GM23338 (cell line): ENCODE results near the gene CXCL16. TPM values are rescaled to one million over a fixed set of nuclear protein-coding genes. Genes with fewer than 3 reads are reported as not detected.

Source experiments
- ATAC-seq: fragments of 200-7000 bp; cut with Tn5 transposase; 3 replicates; pipeline ENCODE4 v1.9.1; 2020
- DNase-seq: peaks from one replicate; pipeline ENCODE4 v3.0.0-alpha.2; 2015; ENCODE audit warnings: low spot score
- H2AFZ ChIP-seq: fragments of 200-600 bp; sonication (generic); 2 replicates; pipeline ENCODE4 v1.8.0; 2016; ENCODE audit warnings: antibody characterized with exemption, mild to moderate bottlenecking, moderate library complexity
- H3F3A ChIP-seq: fragments of 200-600 bp; sonication (generic); replicated peaks from 2 replicates; pipeline ENCODE4 v1.8.0; 2017; ENCODE audit warnings: antibody characterized with exemption, mixed run types, low read depth
- H3K27ac ChIP-seq: fragments of 200-600 bp; sonication (generic); 2 replicates; pipeline ENCODE4 v1.6.1; 2016; ENCODE audit warnings: low read depth
- H3K27me3 ChIP-seq: fragments of 200-600 bp; sonication (generic); 2 replicates; pipeline ENCODE4 v1.8.0; 2016; ENCODE audit warnings: mild to moderate bottlenecking, mixed run types, moderate library complexity; ENCODE audit not compliant: insufficient read depth
- H3K36me3 ChIP-seq: fragments of 200-600 bp; sonication (generic); 2 replicates; pipeline ENCODE4 v1.8.0; 2016; ENCODE audit warnings: mild to moderate bottlenecking; ENCODE audit not compliant: insufficient read depth
- H3K4me1 ChIP-seq: fragments of 200-600 bp; sonication (generic); 2 replicates; pipeline ENCODE4 v1.8.0; 2016; ENCODE audit warnings: mild to moderate bottlenecking, moderate library complexity; ENCODE audit not compliant: insufficient read depth
- H3K4me2 ChIP-seq: fragments of 200-600 bp; sonication (generic); 2 replicates; pipeline ENCODE4 v1.7.1; 2017; ENCODE audit warnings: mixed run types
- H3K4me3 ChIP-seq: fragments of 200-600 bp; sonication (generic); 2 replicates; pipeline ENCODE4 v1.6.1; 2016; ENCODE audit warnings: mixed run types
- H3K79me2 ChIP-seq: fragments of 200-600 bp; sonication (generic); replicated peaks from 2 replicates; pipeline ENCODE4 v1.8.0; 2017; ENCODE audit warnings: mild to moderate bottlenecking; ENCODE audit not compliant: insufficient read depth
- H3K9me2 ChIP-seq: fragments of 200-600 bp; sonication (generic); 2 replicates; pipeline ENCODE4 v1.8.0; 2017; ENCODE audit not compliant: insufficient read depth
- H4K20me1 ChIP-seq: fragments of 200-600 bp; sonication (generic); replicated peaks from 2 replicates; pipeline ENCODE4 v1.8.0; 2017; ENCODE audit warnings: mild to moderate bottlenecking; ENCODE audit not compliant: insufficient read depth
- H3K27ac Mint-ChIP-seq: 2 replicates; pipeline ENCODE4 v1.8.0; 2020; ENCODE audit warnings: inconsistent platforms, mild to moderate bottlenecking, moderate library complexity, mixed read lengths
- H3K27me3 Mint-ChIP-seq: 3 replicates; pipeline ENCODE4 v1.8.0; 2022; ENCODE audit warnings: low read depth, mild to moderate bottlenecking, moderate library complexity, mixed read lengths, inconsistent platforms; ENCODE audit not compliant: insufficient read depth, poor library complexity
- H3K36me3 Mint-ChIP-seq: 3 replicates; pipeline ENCODE4 v1.8.0; 2021; ENCODE audit warnings: low read depth, mild to moderate bottlenecking, inconsistent platforms, moderate library complexity, mixed read lengths
- H3K4me1 Mint-ChIP-seq: 3 replicates; pipeline ENCODE4 v1.8.0; 2020; ENCODE audit warnings: mild to moderate bottlenecking, inconsistent platforms, mixed read lengths
- H3K4me3 Mint-ChIP-seq: 3 replicates; pipeline ENCODE4 v1.8.0; 2021; ENCODE audit warnings: moderate library complexity, mild to moderate bottlenecking, inconsistent platforms, mixed read lengths
- H3K9me3 Mint-ChIP-seq: 3 replicates; pipeline ENCODE4 v1.8.0; 2020; ENCODE audit warnings: moderate library complexity, mild to moderate bottlenecking, inconsistent platforms, mixed read lengths
- CREB1 ChIP-seq: fragments of 250-450 bp; sonication (Bioruptor Pico); IDR thresholded peaks from 2 replicates; pipeline ENCODE4 v1.5.0; 2020; ENCODE audit warnings: low read depth, mild to moderate bottlenecking, moderate library complexity
- ETS1 ChIP-seq: IDR thresholded peaks from 2 replicates; pipeline ENCODE4 v1.6.1; 2016; ENCODE audit warnings: antibody characterized with exemption
- EZH2 ChIP-seq: fragments of 200-600 bp; sonication (generic); IDR thresholded peaks from one replicate; pipeline ENCODE4 v1.8.0; 2017; ENCODE audit warnings: antibody characterized with exemption, mild to moderate bottlenecking, low read depth; ENCODE audit not compliant: unreplicated experiment
- EZH2phosphoT487 ChIP-seq: fragments of 200-600 bp; sonication (generic); IDR thresholded peaks from one replicate; pipeline ENCODE4 v1.8.1; 2018; ENCODE audit warnings: antibody characterized with exemption; ENCODE audit not compliant: unreplicated experiment
- JUNB ChIP-seq: IDR thresholded peaks from one replicate; pipeline ENCODE4 v1.6.1; 2016; ENCODE audit warnings: antibody characterized with exemption; ENCODE audit not compliant: unreplicated experiment
- POLR2AphosphoS5 ChIP-seq: IDR thresholded peaks from 2 replicates; pipeline ENCODE4 v1.6.1; 2016; ENCODE audit warnings: antibody characterized with exemption, low read depth
- STAT1 ChIP-seq: IDR thresholded peaks from one replicate; pipeline ENCODE4 v1.6.1; 2016; ENCODE audit warnings: antibody characterized with exemption; ENCODE audit not compliant: unreplicated experiment
- ZNF114 ChIP-seq: fragments of 250-450 bp; sonication (Bioruptor Pico); IDR thresholded peaks from 2 replicates; pipeline ENCODE4 v1.5.0; 2020; ENCODE audit warnings: mild to moderate bottlenecking, moderate library complexity
- ZNF331 ChIP-seq: fragments of 250-450 bp; sonication (Bioruptor Pico); IDR thresholded peaks from 2 replicates; pipeline ENCODE4 v1.5.0; 2020; ENCODE audit warnings: low read depth, mild to moderate bottlenecking, moderate library complexity
- polyA plus RNA-seq: library from polyadenylated mRNA; unstranded; fragments of >200 nt; fragmentation: Nextera tagmentation; extraction: Ambion mirVana; gene quantifications from 2 replicates; pipeline ENCODE4 v1.2.1, GENCODE V29; 2016
- total RNA-seq: library from RNA; depleted of rRNA; stranded (reverse); fragments of >200 nt; shearing (Covaris generic); gene quantifications from 2 replicates; pipeline ENCODE4 v1.2.3, GENCODE V29; 2014
- TF ChIP-seq, protein P1 (sequence below): IDR thresholded peaks from one replicate; pipeline ENCODE4 v1.6.1; 2018; ENCODE audit warnings: antibody characterized with exemption; ENCODE audit not compliant: unreplicated experiment
- TF ChIP-seq, protein P2 (sequence below), 2 experiments: fragments of 200-600 bp in 1 of 2; sonication (generic) in 1 of 2; conservative IDR thresholded peaks; 2 replicates each; pipeline versions ENCODE4 v1.5.1 to v1.6.1; 2016 to 2017; ENCODE audit warnings: antibody characterized with exemption in 2 of 2, low read depth in 2 of 2, mild to moderate bottlenecking in 2 of 2, moderate library complexity in 1 of 2

The CXCL16 gene
- total and polyA plus RNA-seq, 2 experiments from 2014 or later, result 4.0 to 4.1 TPM

GRCh38 chr17:4766723-4767122, 27.0 kb upstream of the CXCL16 start:
- Histone ChIP-seq H3K4me2 (no peak overlapping the region), H3F3A (0 out of 2 replicates have a peak, but pooled peaks cover 2% of the 10 kb centered on the region), H3K27ac (no peak overlapping the region), H3K79me2 (no peaks in the 10 kb centered on the region), H4K20me1 (no peaks in the 10 kb centered on the region), H3K4me3 (no peak overlapping the region), H3K27me3 (no peaks in the 10 kb centered on the region), H3K4me1 (no peaks in the 10 kb centered on the region), H2AFZ (no peak overlapping the region), H3K9me2 (no peaks in the 10 kb centered on the region), H3K36me3 (no peaks in the 10 kb centered on the region)
- Mint-ChIP-seq H3K4me3 (no peak overlapping the region), H3K9me3 (no peaks in the 10 kb centered on the region), H3K4me1 (no peaks in the 10 kb centered on the region), H3K36me3 (no peaks in the 10 kb centered on the region), H3K27me3 (peaks cover 3% of the 10 kb centered on the region), H3K27ac (no peak overlapping the region)
- ATAC-seq (no peak), DNase-seq (no peak)
- TF ChIP-seq POLR2AphosphoS5, result no peak

- H3F3A ChIP-seq, result 0 out of 2 replicates have a peak, but pooled peaks cover 2% of the 10 kb centered on the region
- no peaks in the 10 kb centered on the region for H3K27me3 ChIP-seq
- no peaks in the 10 kb centered on the region for H3K79me2 ChIP-seq
- ATAC-seq (no peak), DNase-seq (no peak)
- H3K4me1 ChIP-seq, result no peaks in the 10 kb centered on the region
- Mint-ChIP-seq H3K27ac (no peak overlapping the region), H3K9me3 (no peaks in the 10 kb centered on the region), H3K4me1 (no peaks in the 10 kb centered on the region), H3K4me3 (no peak overlapping the region), H3K36me3 (no peaks in the 10 kb centered on the region), H3K27me3 (peaks cover 3% of the 10 kb centered on the region)
- H2AFZ ChIP-seq, result no peak overlapping the region
- no peak overlapping the region for H3K4me3 ChIP-seq
- H3K27ac ChIP-seq, result no peak overlapping the region
- H3K9me2 ChIP-seq, result no peaks in the 10 kb centered on the region
- H3K36me3 ChIP-seq, result no peaks in the 10 kb centered on the region
- H3K4me2 ChIP-seq, result no peak overlapping the region
- H4K20me1 ChIP-seq, result no peaks in the 10 kb centered on the region
- TF ChIP-seq CREB1 (CRISPR knock-in tag) (no peak), ZNF331 (no peak), JUNB (no peak), STAT1 (no peak), POLR2AphosphoS5 (no peak), ETS1 (no peak), EZH2phosphoT487 (no peak), ZNF114 (CRISPR knock-in tag) (no peak), EZH2 (no peak)
- TF ChIP-seq, protein P1, sequence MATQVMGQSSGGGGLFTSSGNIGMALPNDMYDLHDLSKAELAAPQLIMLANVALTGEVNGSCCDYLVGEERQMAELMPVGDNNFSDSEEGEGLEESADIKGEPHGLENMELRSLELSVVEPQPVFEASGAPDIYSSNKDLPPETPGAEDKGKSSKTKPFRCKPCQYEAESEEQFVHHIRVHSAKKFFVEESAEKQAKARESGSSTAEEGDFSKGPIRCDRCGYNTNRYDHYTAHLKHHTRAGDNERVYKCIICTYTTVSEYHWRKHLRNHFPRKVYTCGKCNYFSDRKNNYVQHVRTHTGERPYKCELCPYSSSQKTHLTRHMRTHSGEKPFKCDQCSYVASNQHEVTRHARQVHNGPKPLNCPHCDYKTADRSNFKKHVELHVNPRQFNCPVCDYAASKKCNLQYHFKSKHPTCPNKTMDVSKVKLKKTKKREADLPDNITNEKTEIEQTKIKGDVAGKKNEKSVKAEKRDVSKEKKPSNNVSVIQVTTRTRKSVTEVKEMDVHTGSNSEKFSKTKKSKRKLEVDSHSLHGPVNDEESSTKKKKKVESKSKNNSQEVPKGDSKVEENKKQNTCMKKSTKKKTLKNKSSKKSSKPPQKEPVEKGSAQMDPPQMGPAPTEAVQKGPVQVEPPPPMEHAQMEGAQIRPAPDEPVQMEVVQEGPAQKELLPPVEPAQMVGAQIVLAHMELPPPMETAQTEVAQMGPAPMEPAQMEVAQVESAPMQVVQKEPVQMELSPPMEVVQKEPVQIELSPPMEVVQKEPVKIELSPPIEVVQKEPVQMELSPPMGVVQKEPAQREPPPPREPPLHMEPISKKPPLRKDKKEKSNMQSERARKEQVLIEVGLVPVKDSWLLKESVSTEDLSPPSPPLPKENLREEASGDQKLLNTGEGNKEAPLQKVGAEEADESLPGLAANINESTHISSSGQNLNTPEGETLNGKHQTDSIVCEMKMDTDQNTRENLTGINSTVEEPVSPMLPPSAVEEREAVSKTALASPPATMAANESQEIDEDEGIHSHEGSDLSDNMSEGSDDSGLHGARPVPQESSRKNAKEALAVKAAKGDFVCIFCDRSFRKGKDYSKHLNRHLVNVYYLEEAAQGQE, result no peak
- TF ChIP-seq, protein P2, sequence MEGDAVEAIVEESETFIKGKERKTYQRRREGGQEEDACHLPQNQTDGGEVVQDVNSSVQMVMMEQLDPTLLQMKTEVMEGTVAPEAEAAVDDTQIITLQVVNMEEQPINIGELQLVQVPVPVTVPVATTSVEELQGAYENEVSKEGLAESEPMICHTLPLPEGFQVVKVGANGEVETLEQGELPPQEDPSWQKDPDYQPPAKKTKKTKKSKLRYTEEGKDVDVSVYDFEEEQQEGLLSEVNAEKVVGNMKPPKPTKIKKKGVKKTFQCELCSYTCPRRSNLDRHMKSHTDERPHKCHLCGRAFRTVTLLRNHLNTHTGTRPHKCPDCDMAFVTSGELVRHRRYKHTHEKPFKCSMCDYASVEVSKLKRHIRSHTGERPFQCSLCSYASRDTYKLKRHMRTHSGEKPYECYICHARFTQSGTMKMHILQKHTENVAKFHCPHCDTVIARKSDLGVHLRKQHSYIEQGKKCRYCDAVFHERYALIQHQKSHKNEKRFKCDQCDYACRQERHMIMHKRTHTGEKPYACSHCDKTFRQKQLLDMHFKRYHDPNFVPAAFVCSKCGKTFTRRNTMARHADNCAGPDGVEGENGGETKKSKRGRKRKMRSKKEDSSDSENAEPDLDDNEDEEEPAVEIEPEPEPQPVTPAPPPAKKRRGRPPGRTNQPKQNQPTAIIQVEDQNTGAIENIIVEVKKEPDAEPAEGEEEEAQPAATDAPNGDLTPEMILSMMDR (conservative IDR thresholded peaks at IDR 0.05; ENCODE audit: low read depth in 2 of 2), result no peak
These were observed 26.5 kb upstream of the CXCL16 start for GRCh38 chr17:4766201-4766600.
